GM12891 (cell line): Measurements from ENCODE around the gene HS2ST1.

Experiments
- PAX5 ChIP-seq: IDR thresholded peaks from 2 replicates; pipeline ENCODE4 v1.6.1; 2011; ENCODE audit warnings: low read length, moderate library complexity, mild to moderate bottlenecking; ENCODE audit not compliant: insufficient read depth, severe bottlenecking
- POLR2A ChIP-seq: IDR thresholded peaks from 2 replicates; pipeline ENCODE4 v1.6.1; 2011; ENCODE audit warnings: low read depth, low read length, control low read depth
- POLR2AphosphoS5 ChIP-seq: IDR thresholded peaks from 2 replicates; pipeline ENCODE4 v1.6.1; 2011; ENCODE audit warnings: low read depth, low read length, control low read depth
- POU2F2 ChIP-seq: IDR thresholded peaks from 2 replicates; pipeline ENCODE4 v1.6.1; 2011; ENCODE audit warnings: low read depth, mild to moderate bottlenecking, control low read depth, low read length, moderate library complexity
- SPI1 ChIP-seq: IDR thresholded peaks from 2 replicates; pipeline ENCODE4 v1.6.1; 2011; ENCODE audit warnings: low read depth, low read length, control low read depth
- TAF1 ChIP-seq: IDR thresholded peaks from 2 replicates; pipeline ENCODE4 v1.6.1; 2011; ENCODE audit warnings: low read depth, low read length, control low read depth

GRCh38 chr1:87092846-87093245 is 178.4 kb downstream of the HS2ST1 start:
- no peak for TF ChIP-seq SPI1
- TF ChIP-seq POLR2A = no peak
- no peak for TF ChIP-seq TAF1
- TF ChIP-seq POLR2AphosphoS5 = no peak
- TF ChIP-seq POU2F2 = no peak
- TF ChIP-seq PAX5 = no peak
